NCI-H2029 (cell line): ENCODE measurements around the gene FMO2.
"Not testable (repeated sequence)": the region's sequence is repeated elsewhere in the genome, so short reads cannot be mapped to it uniquely, and the experiment has no call there.

ENCODE experiments used
- DNase-seq: peaks from one replicate; lab custom pipeline; 2025; lab: John Stamatoyannopoulos, UW

The FMO2 gene

GRCh38 chr1:171219346-171220080 lies 34.4 kb downstream of the FMO2 start:
- DNase-seq, result no peak

GRCh38 chr1:171220081-171220420 lies 35.0 kb downstream of the FMO2 start:
- no peak for DNase-seq

- DNase-seq, result no peak
These were observed 35.5 kb downstream of the FMO2 start for GRCh38 chr1:171220581-171221054.

GRCh38 chr1:171221665-171222591 lies 36.8 kb downstream of the FMO2 start:
- no peak for DNase-seq

DNA sequence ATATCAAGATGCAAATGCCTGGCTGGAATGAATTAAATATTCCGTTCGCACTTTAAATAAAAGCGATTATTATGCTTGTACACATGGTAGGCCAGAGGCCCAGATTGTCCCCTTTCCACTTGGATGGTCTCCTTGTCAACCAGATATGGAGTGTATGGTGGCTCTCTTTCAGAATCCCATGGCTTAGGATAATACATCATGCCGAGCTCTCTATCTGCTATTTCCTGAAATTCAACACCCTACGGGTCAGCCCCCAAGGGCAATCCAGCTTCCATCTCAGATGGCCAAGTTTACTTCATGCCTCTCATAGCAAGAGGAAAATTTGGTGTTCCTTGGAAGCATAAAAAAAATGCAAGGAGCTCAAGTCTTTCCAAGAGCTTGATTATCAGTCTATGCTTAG lies 37.8 kb downstream of the FMO2 start:
- DNase-seq, result no peak

- not testable (repeated sequence) for DNase-seq
These were observed 39.2 kb downstream of the FMO2 start for GRCh38 chr1:171224257-171224656.

DNA sequence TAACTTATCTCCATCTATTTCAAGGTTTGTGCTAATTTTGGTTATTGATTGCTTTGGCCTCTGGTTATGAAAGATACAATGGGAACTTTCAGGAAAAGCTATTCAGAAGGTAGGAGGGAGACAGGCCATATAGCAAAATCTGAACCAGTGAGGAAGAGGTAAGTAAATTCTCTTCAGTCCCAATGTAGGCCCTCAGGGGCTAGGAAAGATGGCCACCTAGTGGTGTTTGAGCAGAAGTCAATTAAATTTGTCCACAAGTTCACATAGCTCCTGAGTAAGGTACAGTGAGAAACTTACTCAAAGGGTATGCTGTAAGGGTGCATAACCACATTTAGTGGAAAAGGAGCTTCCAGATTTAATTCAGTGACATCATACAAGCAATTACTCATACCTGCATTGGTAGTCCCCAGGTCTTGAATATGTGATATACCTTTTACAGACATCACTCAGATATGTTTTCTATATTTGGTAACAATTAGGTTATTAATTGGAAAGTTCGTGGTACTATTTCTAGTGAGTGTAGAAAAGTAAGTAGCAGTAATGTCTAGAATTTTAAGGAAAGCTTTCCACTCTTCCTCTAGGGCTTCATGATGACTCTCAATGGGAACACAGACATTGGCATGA lies 41.8 kb downstream of the FMO2 start:
- no peak for DNase-seq

DNA sequence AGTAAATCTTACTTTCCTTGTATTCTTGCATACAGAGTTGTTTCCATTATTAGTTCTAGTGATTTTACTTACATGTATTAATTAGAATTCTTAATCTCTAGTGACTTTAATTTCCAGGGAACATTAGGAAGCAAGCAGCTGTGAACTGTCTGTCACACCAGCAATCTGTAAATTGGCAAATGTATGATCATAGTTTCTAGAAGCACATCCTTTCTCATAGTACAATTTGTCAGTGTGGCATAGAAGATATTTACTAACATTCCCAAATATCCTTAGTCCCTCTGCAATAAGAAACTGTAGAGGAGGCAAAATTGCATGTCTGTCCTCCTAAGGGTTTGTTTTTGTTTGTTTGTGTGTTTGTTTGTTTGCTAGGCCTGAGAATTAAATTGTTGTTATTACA lies 46.2 kb downstream of the FMO2 start:
- no peak for DNase-seq

- no peak for DNase-seq
These were observed 48.1 kb downstream of the FMO2 start for GRCh38 chr1:171233183-171233582.

- not testable (repeated sequence) for DNase-seq
These were observed 51.1 kb downstream of the FMO2 start for GRCh38 chr1:171236231-171236630.

DNA sequence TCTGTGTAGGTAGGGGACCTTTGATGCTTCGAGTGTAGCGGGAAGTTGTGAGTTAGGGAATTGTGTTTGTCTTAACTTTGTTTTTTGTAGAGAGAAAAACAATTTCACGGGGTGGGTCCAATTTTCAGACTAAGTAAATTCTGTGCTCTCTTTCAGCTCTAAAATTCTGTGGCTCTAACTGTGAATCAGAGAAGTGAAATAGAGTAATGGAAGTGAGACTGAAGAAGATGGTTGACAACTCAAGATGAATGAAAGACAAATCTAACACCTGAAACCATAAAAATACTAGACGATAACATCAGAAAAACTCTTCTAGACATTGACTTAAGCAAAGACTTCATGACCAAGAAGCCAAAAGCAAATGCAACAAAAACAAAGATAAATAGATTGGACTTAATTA lies 58.8 kb downstream of the FMO2 start:
- no peak for DNase-seq

GRCh38 chr1:171245458-171246064 lies 60.5 kb downstream of the FMO2 start:
- no peak for DNase-seq

DNA sequence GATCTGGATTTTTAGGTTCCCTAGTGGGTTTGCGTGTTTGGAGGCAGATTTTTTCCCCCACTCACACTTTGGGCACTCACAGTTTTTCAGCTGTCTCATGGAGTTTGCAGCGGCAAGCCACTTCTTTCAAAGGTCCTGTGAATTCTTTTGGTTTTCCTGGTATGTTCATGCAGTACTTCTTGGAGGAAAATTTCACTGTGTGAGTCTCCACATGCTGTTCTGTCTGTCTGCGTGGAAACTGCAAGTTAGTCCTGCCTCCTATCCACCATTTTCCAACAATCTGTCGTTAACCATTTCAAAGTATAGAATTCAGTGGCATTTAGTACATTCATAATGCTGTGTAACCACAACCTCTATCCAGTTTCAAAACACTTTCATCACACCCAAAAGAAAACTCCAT lies 62.4 kb downstream of the FMO2 start:
- no peak for DNase-seq

GRCh38 chr1:171248302-171248701 lies 63.2 kb downstream of the FMO2 start, which contains the start of gene FMO1:
Gene FMO1, plus strand, starts transcription at chr1:171248494. Its CDS starts 9,594 bp downstream, at chr1:171258088.
- no peak for DNase-seq

DNA sequence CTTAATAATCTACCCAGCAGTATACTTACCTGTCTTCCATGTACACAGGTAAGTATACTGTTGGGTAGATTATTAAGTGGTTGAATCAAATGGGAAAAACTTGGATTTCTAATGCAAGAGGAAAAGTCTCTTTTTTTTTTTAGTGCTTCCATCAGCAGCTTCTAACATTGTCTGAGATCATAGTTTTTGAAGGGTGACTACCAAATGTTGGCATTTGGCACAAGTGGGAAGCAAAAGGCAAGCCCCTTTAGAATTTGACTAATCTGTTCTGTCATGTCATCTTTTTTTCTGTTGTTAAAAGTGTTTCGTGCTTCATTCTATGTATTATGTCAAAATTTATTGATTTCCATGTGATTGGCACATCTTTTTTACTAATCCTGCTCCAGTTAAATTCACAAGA lies 63.7 kb downstream of the FMO2 start:
- DNase-seq, result no peak

- no peak for DNase-seq
These were observed 65.2 kb downstream of the FMO2 start for GRCh38 chr1:171250263-171250662.

DNA sequence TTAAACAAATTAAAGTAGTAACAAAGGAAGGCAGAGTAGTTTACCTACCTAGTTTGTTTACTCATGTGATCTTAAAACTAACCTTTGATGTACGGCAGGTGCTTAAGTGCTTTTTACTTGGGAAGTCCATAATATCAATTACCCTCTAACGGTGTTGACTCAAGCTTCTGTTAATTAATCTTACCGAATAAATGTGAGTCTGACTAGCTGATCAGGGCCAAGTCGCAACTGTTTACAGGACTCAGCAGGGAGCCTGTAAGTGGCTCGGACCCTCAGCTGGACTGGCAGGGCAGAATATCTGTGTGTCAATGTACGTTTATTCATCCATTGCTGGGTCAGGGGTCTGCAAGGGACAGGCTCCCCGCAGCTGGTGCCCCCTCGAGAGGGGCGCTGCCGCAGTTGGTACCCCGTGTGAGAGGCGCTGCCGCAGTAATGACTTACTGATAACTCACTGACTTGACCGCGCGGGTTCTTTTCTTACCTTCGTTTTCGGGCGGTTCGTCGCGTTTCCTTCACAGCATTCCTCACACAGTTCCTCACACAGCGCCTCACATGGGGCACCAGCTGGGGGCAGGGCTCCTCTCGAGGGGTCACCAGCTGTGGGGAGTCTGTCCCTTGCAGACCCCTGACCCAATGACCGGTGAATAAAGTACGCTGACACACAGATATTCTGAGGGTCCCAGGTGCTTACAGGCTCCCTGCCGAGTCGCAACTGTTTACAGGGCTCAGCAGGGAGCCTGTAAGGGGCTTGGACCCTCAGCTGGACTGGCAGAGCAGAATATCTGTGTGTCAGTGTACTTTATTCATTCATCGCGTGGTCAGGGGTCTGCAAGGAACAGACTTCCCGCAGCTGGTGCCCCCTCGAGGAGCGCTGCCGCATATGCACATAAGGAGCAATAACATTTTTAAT lies 66.2 kb downstream of the FMO2 start:
- no peak for DNase-seq

GRCh38 chr1:171251952-171252300 lies 66.8 kb downstream of the FMO2 start:
- no peak for DNase-seq

GRCh38 chr1:171252482-171252881 lies 67.4 kb downstream of the FMO2 start:
- DNase-seq, result no peak

- DNase-seq, result no peak
These were observed 69.8 kb downstream of the FMO2 start for GRCh38 chr1:171254859-171255258.

GRCh38 chr1:171256940-171257606 lies 72.0 kb downstream of the FMO2 start:
- no peak for DNase-seq
